Right renal cortex interstitium (tissue), 3 donors: ENCODE results near the gene CDKL5. TPM values are rescaled to one million over a fixed set of nuclear protein-coding genes. Genes with fewer than 3 reads are reported as not detected.
"Not testable (repeated sequence)": the region's sequence is repeated elsewhere in the genome, so short reads cannot be mapped to it uniquely, and the experiment has no call there.

Experiments
- DNase-seq, 3 donors: peaks; one replicate each; pipeline ENCODE4 v3.0.0-alpha.2; 2013; ENCODE audit warnings: low read depth in 3 of 3, low spot score in 2 of 3
- polyA plus RNA-seq, 3 donors: library from polyadenylated mRNA; unstranded; fragments of 120-200 nt; gene quantifications; one replicate each; pipeline ENCODE4 v1.2.1, GENCODE V29; 2013; ENCODE audit not compliant: insufficient read length in 3 of 3

The CDKL5 gene
- 10 to 100 TPM; 13.6 to 14.5 (median 14.2) TPM for polyA plus RNA-seq

DNA sequence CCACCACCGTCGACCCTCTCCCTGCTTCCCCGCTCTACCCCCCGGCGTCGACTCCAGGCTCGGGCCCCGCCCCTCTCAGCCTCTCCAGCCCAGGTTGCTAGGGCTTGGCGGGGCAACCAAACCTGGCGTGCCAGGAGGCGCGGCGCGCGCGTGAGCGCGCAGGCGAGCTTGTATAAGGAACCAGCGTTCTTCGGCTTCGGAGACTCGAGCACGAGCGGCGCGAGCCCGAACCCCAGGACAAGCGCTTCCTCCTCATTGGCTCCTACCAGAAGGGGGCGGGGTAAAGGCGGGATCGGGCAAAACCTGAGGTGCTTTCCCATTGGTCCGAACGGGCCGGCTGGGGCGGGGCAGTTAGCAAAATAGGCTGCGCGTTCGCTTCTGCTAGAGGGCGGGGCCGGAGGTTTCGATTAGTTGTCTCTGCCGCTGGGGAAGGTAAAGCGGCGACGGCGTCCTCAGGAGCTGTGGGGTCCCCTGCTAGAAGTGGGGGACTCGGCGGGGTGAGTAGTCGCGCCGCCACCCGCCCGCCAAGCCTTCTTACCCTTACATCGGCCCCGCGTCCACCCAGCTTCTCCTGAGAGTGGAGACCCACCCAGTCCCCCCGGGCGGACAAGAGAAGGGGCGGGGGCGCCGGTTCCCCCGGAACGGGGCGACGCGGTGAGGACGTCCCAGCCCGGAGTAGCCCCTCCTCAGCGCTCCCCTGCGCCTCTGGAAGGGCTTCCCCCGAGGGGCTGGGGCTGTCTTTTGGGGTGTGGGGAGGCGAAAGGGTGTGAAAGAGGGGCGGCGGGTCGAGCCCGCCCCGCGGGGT is at the start of gene CDKL5:
Gene CDKL5, plus strand, starts transcription at position 410 of the 805 bp plus-strand sequence. CDS start 81,489 bp downstream, outside the sequence.
- DNase-seq, result peak; percentile 86 to 92 (median 87)

DNA sequence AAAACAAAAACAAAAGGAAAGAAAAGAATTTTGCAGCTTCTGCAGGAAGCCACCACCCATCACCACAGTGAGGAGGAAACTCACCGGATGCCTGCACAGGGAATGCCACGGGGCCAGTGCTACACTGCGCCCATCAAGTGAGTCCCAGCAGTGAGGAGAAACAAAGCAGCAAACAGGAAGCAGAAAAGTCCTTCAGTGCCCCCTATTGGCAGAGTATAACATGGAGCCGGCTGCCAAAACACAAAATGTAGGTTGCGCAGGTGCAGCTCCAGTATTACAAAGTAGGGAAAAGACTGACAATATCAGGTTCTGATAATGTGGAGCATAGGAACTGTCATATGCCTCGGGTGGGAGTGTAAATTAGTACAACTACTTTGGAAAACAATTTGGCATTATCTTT is 47.6 kb upstream of the CDKL5 start:
- DNase-seq, result no peak

DNA sequence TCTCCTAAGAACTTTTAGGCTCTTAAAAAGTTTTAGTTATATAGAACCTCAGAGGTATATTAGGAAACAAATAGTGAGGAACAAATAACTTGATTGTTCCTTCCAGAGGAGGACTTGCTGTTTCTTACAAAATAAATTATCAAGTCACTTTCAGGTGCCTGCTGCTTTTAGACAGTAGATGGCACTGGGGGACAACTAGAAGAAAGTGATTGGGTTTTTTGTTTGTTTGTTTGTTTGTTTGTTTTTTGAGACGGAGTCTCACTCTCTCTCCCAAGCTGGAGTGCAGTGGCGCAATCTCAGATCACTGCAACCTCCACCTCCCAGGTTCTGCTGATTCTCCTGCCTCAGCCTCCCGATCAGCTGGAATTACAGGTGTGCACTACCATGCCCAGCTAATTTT is 35.4 kb upstream of the CDKL5 start:
- no peak for DNase-seq

GRCh38 chrX:18390941-18391538 is 34.4 kb upstream of the CDKL5 start:
- peak in 1 of 3 donors; percentile 20 for DNase-seq

- no peak for DNase-seq
Measured at GRCh38 chrX:18394477-18394876, 30.9 kb upstream of the CDKL5 start.

DNA sequence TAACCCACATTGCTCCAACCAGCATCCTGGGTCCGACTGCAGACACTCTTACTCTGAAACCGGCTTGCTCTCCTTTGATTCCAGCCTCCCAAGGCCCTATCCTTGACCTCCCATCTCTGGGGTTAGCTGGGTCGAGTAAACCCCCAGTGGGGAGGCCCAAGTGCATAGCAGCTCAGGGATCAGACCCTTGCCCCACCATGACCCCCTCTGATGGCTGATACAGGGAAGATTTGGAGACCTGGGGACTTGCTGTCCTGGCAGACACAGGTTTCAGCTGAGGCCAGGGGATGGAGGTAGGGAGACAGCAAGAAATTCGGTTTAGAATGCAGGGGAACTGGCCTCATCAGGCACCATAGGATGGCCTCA is 23.6 kb upstream of the CDKL5 start:
- DNase-seq, result no peak

DNA sequence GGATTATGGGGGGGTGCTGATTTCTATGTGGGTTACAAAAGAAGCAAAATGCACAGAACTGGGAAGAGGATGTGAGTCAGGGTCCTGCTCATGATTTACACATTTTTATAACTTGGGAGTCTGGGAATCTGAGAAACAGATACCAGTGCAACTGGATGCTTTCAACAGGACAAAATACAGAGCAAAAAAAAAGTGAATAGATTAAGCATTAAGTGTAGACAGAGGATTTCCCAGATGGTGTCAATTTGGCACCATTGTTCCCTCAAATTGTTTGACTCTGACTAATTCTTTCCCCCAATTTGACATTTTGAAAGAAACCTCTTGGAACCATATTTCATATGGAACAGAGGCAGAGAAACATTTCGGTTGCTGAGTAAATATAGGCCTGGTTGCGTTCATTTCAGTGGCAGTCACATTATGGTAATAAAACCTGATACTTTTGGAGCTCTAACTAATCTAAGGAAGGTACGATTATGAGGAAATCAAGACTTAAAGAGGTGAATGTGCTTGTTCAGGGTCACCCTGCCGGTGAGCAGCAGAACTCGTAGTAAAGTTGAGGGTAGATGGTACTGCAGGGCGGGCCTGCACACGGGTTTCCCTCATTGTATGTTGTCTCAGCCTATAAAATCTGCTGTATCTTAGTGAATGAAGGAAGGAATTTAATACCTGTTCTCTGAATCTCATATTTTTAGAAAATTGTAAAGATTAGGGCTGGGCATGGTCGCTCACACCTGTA is 18.7 kb upstream of the CDKL5 start:
- DNase-seq, result no peak

DNA sequence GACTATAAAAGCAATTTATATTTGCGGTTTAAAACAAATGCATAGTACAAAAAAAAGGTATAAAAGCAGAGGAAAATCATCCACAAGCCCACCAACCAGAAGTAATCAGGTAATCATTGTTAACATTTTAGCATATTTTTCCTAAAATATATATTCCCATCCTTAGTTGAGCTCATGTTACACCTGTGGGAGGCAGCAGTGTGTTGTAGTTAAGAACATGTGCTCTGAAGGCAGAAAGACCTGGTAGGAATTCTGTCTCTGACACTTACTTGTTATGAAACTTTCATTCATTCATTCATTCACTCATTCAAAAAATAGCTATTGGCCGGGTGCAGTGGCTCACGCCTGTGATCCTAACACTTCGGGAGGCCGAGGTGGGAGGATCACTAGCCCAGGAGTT is 15.4 kb upstream of the CDKL5 start:
- DNase-seq, result no peak

GRCh38 chrX:18415386-18415785 is 10.0 kb upstream of the CDKL5 start:
- no peak for DNase-seq

- no peak for DNase-seq
Measured at GRCh38 chrX:18422325-18422724, 3.1 kb upstream of the CDKL5 start.

- no peak for DNase-seq
Measured at GRCh38 chrX:18422886-18423285, 2.5 kb upstream of the CDKL5 start.

DNA sequence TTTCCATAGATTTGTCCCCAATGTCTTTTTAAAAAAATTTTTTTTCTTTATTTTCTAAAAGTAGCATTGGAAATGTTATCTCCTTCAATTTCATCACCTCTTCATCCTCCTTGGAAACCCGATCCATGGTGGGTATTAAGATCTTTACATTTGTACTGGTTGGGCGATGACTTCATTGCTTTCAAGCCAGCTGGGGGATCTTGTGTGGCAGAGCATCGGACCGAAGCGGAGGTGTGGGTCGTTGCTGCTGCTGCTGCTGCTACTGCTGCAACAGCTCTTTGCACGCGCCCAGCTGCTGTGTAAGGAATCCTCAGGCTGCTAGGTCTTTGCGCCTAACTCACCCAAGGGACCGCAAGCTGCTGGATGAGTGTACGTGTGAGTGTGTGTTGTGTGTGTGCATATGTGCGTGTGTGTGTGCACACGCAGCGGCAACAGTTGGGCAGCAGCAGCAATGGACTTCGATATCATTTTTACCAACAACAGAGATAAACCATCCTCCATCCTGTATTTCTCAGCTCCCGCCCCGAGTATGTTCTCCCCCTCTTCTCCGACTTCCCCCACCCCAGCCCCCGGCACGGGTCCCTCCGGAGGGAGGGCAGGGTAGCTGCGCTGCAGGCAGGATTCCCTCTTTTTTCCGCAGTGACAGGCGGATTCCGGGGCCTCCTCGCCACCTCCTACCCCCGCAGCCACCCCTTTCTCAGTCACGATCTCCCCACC is 768 bp upstream of the CDKL5 start:
- DNase-seq, result peak in 2 of 3 donors; percentile 18 to 29

DNA sequence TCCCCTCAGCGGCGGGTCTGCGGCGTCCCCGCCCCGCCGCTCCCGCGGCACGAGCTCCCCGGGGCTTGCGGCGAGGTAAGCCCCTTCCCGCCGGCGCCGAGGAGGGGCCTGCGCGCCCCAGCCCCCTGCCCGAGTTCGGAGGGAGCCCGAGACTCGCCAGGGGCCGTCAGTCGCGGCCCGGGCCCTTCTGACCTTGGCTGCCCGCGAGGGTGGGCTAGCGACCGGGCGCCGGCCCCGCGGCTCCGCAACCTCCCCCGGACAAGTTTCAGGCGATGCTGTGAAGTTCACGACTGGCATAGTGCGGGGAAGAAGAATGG is 554 bp downstream of the CDKL5 start:
- no peak for DNase-seq

DNA sequence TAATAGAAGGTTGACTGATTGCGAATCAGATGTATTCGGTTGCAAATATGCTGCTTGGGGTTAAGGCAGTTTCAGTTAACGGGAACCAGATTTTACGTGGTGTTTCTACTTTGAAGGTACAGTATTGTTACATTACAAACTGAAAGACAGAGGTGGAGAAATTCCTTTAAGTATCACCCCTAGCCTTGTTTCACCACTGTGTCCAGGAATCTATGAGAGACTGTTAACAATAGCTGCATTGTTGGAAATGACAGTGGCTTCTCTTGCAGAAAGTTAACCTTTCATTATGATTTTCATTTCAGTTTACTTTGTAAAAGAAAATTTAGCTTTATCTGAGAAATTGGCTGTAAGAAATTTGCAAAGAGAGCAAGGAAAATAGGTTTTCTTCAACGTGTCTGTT is 2.6 kb downstream of the CDKL5 start:
- no peak for DNase-seq

DNA sequence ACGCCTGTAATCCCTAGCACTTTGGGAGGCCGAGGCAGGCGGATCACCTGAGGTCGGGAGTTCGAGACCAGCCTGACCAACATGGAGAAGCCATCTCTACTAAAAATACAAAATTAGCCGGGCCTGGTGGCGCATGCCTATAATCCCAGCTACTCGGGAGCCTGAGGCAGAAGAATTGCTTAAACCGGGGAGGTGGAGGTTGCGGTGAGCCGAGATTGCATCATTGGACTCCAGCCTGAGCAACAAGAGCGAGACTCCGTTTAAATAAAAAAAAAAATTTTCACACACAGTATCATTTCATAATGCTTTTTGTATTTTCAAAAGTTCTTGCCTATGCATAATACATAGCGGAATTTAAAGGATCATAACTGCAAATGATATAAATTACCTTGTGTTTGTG is 7.9 kb downstream of the CDKL5 start:
- DNase-seq, result not testable (repeated sequence)

DNA sequence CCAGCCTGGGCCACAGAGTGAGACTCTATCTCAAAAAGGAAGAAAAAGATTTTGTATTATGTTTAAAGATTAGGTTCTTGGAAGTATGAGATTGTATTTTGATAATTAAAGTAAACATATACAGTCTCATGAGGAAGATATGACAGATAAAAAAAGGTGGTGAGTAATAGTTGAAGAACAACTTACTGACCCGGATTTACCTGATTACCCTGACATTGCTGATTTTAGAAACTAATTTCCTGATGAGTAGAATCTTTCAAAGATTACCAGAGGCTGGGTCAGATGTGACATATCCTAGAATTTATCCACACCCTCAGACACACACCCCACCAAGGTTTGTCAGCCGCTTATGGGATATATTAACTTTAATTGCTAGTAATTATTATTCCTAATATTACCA is 9.5 kb downstream of the CDKL5 start:
- DNase-seq, result no peak

- no peak for DNase-seq
Measured at GRCh38 chrX:18436017-18436416, 10.6 kb downstream of the CDKL5 start.

- DNase-seq, result no peak
Measured at GRCh38 chrX:18440835-18441234, 15.4 kb downstream of the CDKL5 start.

- no peak for DNase-seq
Measured at GRCh38 chrX:18441780-18442367, 16.5 kb downstream of the CDKL5 start.

DNA sequence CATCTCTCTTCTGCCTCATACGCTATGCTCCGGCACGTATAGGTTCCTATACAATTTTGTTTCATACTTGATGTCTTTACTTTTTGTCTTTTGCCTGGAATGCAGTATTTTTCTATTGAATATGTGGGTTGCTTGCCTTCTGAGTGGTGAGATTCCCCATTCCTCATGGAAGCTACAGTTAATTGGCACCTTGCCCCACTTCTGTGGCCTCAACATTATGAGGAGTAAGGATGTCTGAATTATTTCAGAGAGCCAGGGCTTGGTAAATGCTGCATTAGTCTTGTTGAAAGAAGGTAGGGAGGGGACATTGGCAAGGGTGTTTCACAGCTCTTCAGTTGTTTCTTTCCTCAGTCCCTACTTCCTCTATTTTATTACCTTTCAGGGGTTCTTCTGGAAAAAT is 23.0 kb downstream of the CDKL5 start:
- no peak for DNase-seq

GRCh38 chrX:18449236-18449635 is 23.8 kb downstream of the CDKL5 start:
- DNase-seq, result no peak
